ENCODE measurements around the gene VWA2.

GRCh38 chr10:114212153-114212552 lies 26.9 kb upstream of the VWA2 start:
- TF ChIP-seq POLR2AphosphoS5 (IDR thresholded peaks at IDR 0.05; ENCODE audit: borderline replicate concordance, low read depth, low read length), result no peak
- no peak for TF ChIP-seq EZH2 (IDR thresholded peaks at IDR 0.05)
